ENCODE results near the gene ST3GAL4. TPM values are rescaled to one million over a fixed set of nuclear protein-coding genes. Genes with fewer than 3 reads are reported as not detected.

The ST3GAL4 gene
- total and polyA plus RNA-seq, 2 of the 8 experiments (the other 6 are each of a cell fraction or from before 2014, with no cell fraction given) = 15.6 to 20.0 TPM

GRCh38 chr11:126334659-126335462 lies 20.6 kb upstream of the ST3GAL4 start (continued):
- no peak for TF ChIP-seq SIRT6 (IDR thresholded peaks at IDR 0.05; ENCODE audit: low read length)
- TF ChIP-seq E2F6 (IDR thresholded peaks at IDR 0.05) = no peak
- TF ChIP-seq EGR1 (IDR thresholded peaks at IDR 0.05; ENCODE audit: borderline replicate concordance, low read depth, low read length) = no peak
- TF ChIP-seq TEAD4 (IDR thresholded peaks at IDR 0.05; ENCODE audit: low read depth, low read length) = no peak
- TF ChIP-seq JUND (IDR thresholded peaks at IDR 0.05; ENCODE audit: low read length) = no peak
- no peak for TF ChIP-seq FOSL1 (IDR thresholded peaks at IDR 0.05; ENCODE audit: insufficient read depth, low read depth, low read length)
- TF ChIP-seq EP300 (IDR thresholded peaks at IDR 0.05; ENCODE audit: borderline replicate concordance in 1 of 2, low read depth in 2 of 2, low read length in 2 of 2) = no peak
- TF ChIP-seq, protein P1, sequence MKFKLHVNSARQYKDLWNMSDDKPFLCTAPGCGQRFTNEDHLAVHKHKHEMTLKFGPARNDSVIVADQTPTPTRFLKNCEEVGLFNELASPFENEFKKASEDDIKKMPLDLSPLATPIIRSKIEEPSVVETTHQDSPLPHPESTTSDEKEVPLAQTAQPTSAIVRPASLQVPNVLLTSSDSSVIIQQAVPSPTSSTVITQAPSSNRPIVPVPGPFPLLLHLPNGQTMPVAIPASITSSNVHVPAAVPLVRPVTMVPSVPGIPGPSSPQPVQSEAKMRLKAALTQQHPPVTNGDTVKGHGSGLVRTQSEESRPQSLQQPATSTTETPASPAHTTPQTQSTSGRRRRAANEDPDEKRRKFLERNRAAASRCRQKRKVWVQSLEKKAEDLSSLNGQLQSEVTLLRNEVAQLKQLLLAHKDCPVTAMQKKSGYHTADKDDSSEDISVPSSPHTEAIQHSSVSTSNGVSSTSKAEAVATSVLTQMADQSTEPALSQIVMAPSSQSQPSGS (IDR thresholded peaks at IDR 0.05; ENCODE audit: low read length) = no peak
